H9 (cell line): ENCODE data around the gene SSBP3. TPM values are rescaled to one million over a fixed set of nuclear protein-coding genes. Genes with fewer than 3 reads are reported as not detected.

Source experiments
- DNase-seq: peaks from one replicate; pipeline ENCODE4 v3.0.0-alpha.2; 2017
- H2AFZ ChIP-seq: one replicate; pipeline ENCODE4 v1.6.1; 2013; ENCODE audit warnings: mild to moderate bottlenecking, low read length, control low read depth, moderate library complexity
- H2AK5ac ChIP-seq: 2 replicates; pipeline ENCODE4 v1.6.1; 2013; ENCODE audit warnings: low read length, control low read depth, mixed read lengths; ENCODE audit not compliant: insufficient read length
- H2BK120ac ChIP-seq: one replicate; pipeline ENCODE4 v1.6.1; 2013; ENCODE audit warnings: low read depth, mild to moderate bottlenecking, low read length, control low read depth, inconsistent platforms; ENCODE audit not compliant: poor library complexity, severe bottlenecking
- H2BK12ac ChIP-seq: 2 replicates; pipeline ENCODE4 v1.6.1; 2013; ENCODE audit warnings: low read length, control low read depth, mixed read lengths, low read depth; ENCODE audit not compliant: insufficient read length
- H2BK15ac ChIP-seq: 2 replicates; pipeline ENCODE4 v1.6.1; 2013; ENCODE audit warnings: low read depth, low read length, control low read depth
- H2BK20ac ChIP-seq: one replicate; pipeline ENCODE4 v1.6.1; 2013; ENCODE audit warnings: low read depth, mild to moderate bottlenecking, low read length, control low read depth, inconsistent platforms; ENCODE audit not compliant: poor library complexity, severe bottlenecking
- H2BK5ac ChIP-seq: 2 replicates; pipeline ENCODE4 v1.6.1; 2013; ENCODE audit warnings: low read length, control low read depth, mixed read lengths; ENCODE audit not compliant: insufficient read length
- H3K14ac ChIP-seq: 2 replicates; pipeline ENCODE4 v1.6.1; 2013; ENCODE audit warnings: low read length, control low read depth; ENCODE audit not compliant: insufficient read depth
- H3K18ac ChIP-seq: 2 replicates; pipeline ENCODE4 v1.6.1; 2013; ENCODE audit warnings: low read depth, mild to moderate bottlenecking, mixed read lengths, low read length, control low read depth; ENCODE audit not compliant: insufficient read length
- H3K23ac ChIP-seq: 2 replicates; pipeline ENCODE4 v1.6.1; 2013; ENCODE audit warnings: low read length, control low read depth, mixed read lengths, low read depth; ENCODE audit not compliant: insufficient read length
- H3K23me2 ChIP-seq: 2 replicates; pipeline ENCODE4 v1.6.1; 2013; ENCODE audit warnings: low read depth, mild to moderate bottlenecking, mixed read lengths, low read length, control low read depth; ENCODE audit not compliant: insufficient read length, poor library complexity, severe bottlenecking
- H3K27ac ChIP-seq: 2 replicates; pipeline ENCODE4 v1.5.1; 2013; ENCODE audit warnings: low read length, control low read depth, mixed read lengths, low read depth; ENCODE audit not compliant: insufficient read length
- H3K27me3 ChIP-seq: 2 replicates; pipeline ENCODE4 v1.6.1; 2013; ENCODE audit warnings: low read length, control low read depth, inconsistent platforms; ENCODE audit not compliant: insufficient read depth
- H3K4ac ChIP-seq: 2 replicates; pipeline ENCODE4 v1.6.1; 2013; ENCODE audit warnings: low read depth, mild to moderate bottlenecking, control low read depth, inconsistent platforms, low read length, moderate library complexity
- H3K4me1 ChIP-seq: 2 replicates; pipeline ENCODE4 v1.6.1; 2013; ENCODE audit warnings: low read length, control low read depth, inconsistent platforms; ENCODE audit not compliant: insufficient read depth
- H3K4me2 ChIP-seq: 2 replicates; pipeline ENCODE4 v1.6.1; 2013; ENCODE audit warnings: low read length, control low read depth, mixed read lengths; ENCODE audit not compliant: insufficient read length, insufficient read depth
- H3K56ac ChIP-seq: 2 replicates; pipeline ENCODE4 v1.6.1; 2013; ENCODE audit warnings: low read depth, mild to moderate bottlenecking, mixed read lengths, low read length, control low read depth; ENCODE audit not compliant: insufficient read length
- H3K79me1 ChIP-seq: 2 replicates; pipeline ENCODE4 v1.6.1; 2013; ENCODE audit warnings: low read depth, mild to moderate bottlenecking, moderate library complexity, low read length, control low read depth, inconsistent platforms; ENCODE audit not compliant: insufficient read depth, poor library complexity, severe bottlenecking
- H3K79me2 ChIP-seq: 2 replicates; pipeline ENCODE4 v1.6.1; 2013; ENCODE audit warnings: low read length, control low read depth, inconsistent platforms; ENCODE audit not compliant: insufficient read depth
- H3K9ac ChIP-seq: 2 replicates; pipeline ENCODE4 v1.6.1; 2013; ENCODE audit warnings: low read length, control low read depth, mixed read lengths; ENCODE audit not compliant: insufficient read length; ENCODE audit errors: extremely low read depth
- H3K9me3 ChIP-seq: one replicate; pipeline ENCODE4 v1.6.1; 2013; ENCODE audit warnings: low read depth, low read length, inconsistent platforms; ENCODE audit not compliant: control insufficient read depth
- H3T11ph ChIP-seq: one replicate; pipeline ENCODE4 v1.6.1; 2013; ENCODE audit warnings: mild to moderate bottlenecking, low read length, control low read depth, inconsistent platforms
- H4K20me1 ChIP-seq: one replicate; pipeline ENCODE4 v1.6.1; 2013; ENCODE audit not compliant: control insufficient read depth, insufficient read length, insufficient read depth
- H4K5ac ChIP-seq: 2 replicates; pipeline ENCODE4 v1.6.1; 2013; ENCODE audit warnings: low read depth, mild to moderate bottlenecking, mixed read lengths, low read length, control low read depth; ENCODE audit not compliant: insufficient read length
- H4K8ac ChIP-seq: replicated peaks from 2 replicates; pipeline ENCODE4 v1.6.1; 2013; ENCODE audit warnings: low read length, control low read depth, mixed read lengths, low read depth; ENCODE audit not compliant: insufficient read length
- H4K91ac ChIP-seq: 2 replicates; pipeline ENCODE4 v1.6.1; 2013; ENCODE audit warnings: low read depth, mild to moderate bottlenecking, moderate library complexity, mixed read lengths, low read length, control low read depth; ENCODE audit not compliant: insufficient read length
- H3K27ac Mint-ChIP-seq, 3 experiments: 2 replicates in 2 of 3; 3 replicates in 1 of 3; pipeline ENCODE4 v1.8.0; 2020 to 2021; ENCODE audit warnings: mixed read lengths in 3 of 3, mild to moderate bottlenecking in 1 of 3, moderate library complexity in 1 of 3
- H3K27me3 Mint-ChIP-seq: 2 replicates; pipeline ENCODE4 v1.8.0; 2021; ENCODE audit warnings: low read depth, mild to moderate bottlenecking, moderate library complexity, mixed read lengths
- H3K36me3 Mint-ChIP-seq, 3 experiments: 2 replicates in 2 of 3; 3 replicates in 1 of 3; pipeline ENCODE4 v1.8.0; 2020 to 2021; ENCODE audit warnings: low read depth in 3 of 3, mixed read lengths in 3 of 3; ENCODE audit not compliant: insufficient read depth in 1 of 3
- H3K4me1 Mint-ChIP-seq, 2 experiments: 2 replicates each; pipeline ENCODE4 v1.8.0; 2020; ENCODE audit warnings: mixed read lengths in 2 of 2
- H3K4me3 Mint-ChIP-seq, 2 experiments: 2 replicates in 1 of 2; 3 replicates in 1 of 2; pipeline ENCODE4 v1.8.0; 2020 to 2021; ENCODE audit warnings: mild to moderate bottlenecking in 2 of 2, mixed read lengths in 2 of 2, moderate library complexity in 1 of 2
- H3K9me3 Mint-ChIP-seq, 2 experiments: 2 replicates in 1 of 2; 3 replicates in 1 of 2; pipeline ENCODE4 v1.8.0; 2020; ENCODE audit warnings: mild to moderate bottlenecking in 2 of 2, mixed read lengths in 2 of 2, moderate library complexity in 1 of 2
- WGBS: extraction: QIAGEN DNeasy Blood & Tissue Kit; methylation state at CpG from one replicate; pipeline ENCODE4 v1.1.7; 2013; ENCODE audit warnings: missing lambda C conversion rate, low lambda C conversion rate, mixed read lengths; ENCODE audit not compliant: insufficient read length; ENCODE audit errors: extremely low coverage; 5-methylcytosine and 5-hydroxymethylcytosine counted together
- total RNA-seq: library from RNA; stranded (reverse); gene quantifications from 2 replicates; pipeline ENCODE4 v1.2.1, GENCODE V29; 2021
- TF ChIP-seq, protein P1 (sequence below): fragments of 200-600 bp; sonication (generic); conservative IDR thresholded peaks from 3 replicates; pipeline ENCODE4 v1.8.0; 2021; ENCODE audit warnings: antibody characterized with exemption, mild to moderate bottlenecking

The SSBP3 gene
- total RNA-seq, 1 experiment from 2014 or later: 126 TPM

DNA sequence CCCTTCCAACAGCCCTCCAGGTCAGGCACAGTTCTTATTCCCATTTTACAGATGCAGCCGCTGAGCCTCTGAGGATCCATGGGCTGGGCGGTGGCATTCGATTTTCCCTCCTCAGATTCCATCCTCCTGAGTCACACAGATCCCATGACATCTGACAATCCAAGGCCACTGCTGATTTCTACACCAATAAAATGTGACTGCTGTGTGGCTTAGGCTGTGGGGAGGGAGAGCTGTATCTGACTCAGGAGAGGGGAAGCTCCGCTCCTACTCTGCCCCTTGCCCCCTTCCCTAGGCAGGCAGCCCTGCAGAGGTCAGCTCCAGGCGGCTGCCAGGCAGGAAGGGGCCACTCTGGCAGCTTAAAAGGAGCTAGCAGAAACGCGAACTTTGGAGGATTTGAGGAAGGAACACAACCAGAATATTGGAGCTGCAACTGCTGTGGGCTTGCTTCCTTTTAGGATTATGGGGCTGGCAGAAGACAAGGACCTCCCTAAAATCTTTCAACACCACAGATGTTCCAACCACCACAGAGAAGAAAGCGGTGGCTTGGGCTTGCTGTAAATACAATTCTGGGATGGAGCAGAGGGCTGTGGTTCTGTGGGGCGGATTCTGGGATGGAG, 156.3 kb downstream of the SSBP3 start:
- no peak overlapping the region for H2BK120ac ChIP-seq
- H4K5ac ChIP-seq: no peak overlapping the region
- peak; percentile 57 for DNase-seq
- no peak overlapping the region for H3K9ac ChIP-seq
- no peaks in the 10 kb centered on the region for H3K27me3 Mint-ChIP-seq
- H4K91ac ChIP-seq: no peak overlapping the region
- H3K4me1 ChIP-seq: no peaks in the 10 kb centered on the region
- H3K56ac ChIP-seq: no peak overlapping the region
- no peaks in the 10 kb centered on the region for H3K23me2 ChIP-seq
- no peak overlapping the region for H3K23ac ChIP-seq
- no peak overlapping the region for H3T11ph ChIP-seq
- TF ChIP-seq, protein P1, sequence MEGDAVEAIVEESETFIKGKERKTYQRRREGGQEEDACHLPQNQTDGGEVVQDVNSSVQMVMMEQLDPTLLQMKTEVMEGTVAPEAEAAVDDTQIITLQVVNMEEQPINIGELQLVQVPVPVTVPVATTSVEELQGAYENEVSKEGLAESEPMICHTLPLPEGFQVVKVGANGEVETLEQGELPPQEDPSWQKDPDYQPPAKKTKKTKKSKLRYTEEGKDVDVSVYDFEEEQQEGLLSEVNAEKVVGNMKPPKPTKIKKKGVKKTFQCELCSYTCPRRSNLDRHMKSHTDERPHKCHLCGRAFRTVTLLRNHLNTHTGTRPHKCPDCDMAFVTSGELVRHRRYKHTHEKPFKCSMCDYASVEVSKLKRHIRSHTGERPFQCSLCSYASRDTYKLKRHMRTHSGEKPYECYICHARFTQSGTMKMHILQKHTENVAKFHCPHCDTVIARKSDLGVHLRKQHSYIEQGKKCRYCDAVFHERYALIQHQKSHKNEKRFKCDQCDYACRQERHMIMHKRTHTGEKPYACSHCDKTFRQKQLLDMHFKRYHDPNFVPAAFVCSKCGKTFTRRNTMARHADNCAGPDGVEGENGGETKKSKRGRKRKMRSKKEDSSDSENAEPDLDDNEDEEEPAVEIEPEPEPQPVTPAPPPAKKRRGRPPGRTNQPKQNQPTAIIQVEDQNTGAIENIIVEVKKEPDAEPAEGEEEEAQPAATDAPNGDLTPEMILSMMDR: no peak
- H2AFZ ChIP-seq: no peak overlapping the region
- H4K20me1 ChIP-seq: peaks cover 3% of the 10 kb centered on the region
- H4K8ac ChIP-seq: no peak overlapping the region
- H3K4me2 ChIP-seq: no peak overlapping the region
- H3K27ac Mint-ChIP-seq: peak overlapping the region in 2 of 3 experiments; percentile 51 to 75; a peak in 4 of 7 replicates
- no peak overlapping the region for H2BK12ac ChIP-seq
- peaks cover 3 to 37% (median 20%) of the 10 kb centered on the region in 3 experiments; a peak in 6 of 7 replicates for H3K36me3 Mint-ChIP-seq
- no peak overlapping the region for H3K18ac ChIP-seq
- no CpG with 5 or more reads among the region's 9 CpGs for WGBS
- H3K9me3 Mint-ChIP-seq: no peaks in the 10 kb centered on the region
- no peak overlapping the region for H3K14ac ChIP-seq
- H3K4me1 Mint-ChIP-seq: peaks cover 5 to 10% of the 10 kb centered on the region in 2 experiments; a peak in 2 of 4 replicates
- no peak overlapping the region for H2BK15ac ChIP-seq
- no peak overlapping the region for H2AK5ac ChIP-seq
- H3K4ac ChIP-seq: no peak overlapping the region
- H2BK20ac ChIP-seq: no peak overlapping the region
- no peak overlapping the region for H2BK5ac ChIP-seq
- H3K79me1 ChIP-seq: no peaks in the 10 kb centered on the region
- H3K27me3 ChIP-seq: no peaks in the 10 kb centered on the region
- H3K9me3 ChIP-seq: no peaks in the 10 kb centered on the region
- no peak overlapping the region for H3K27ac ChIP-seq
- no peaks in the 10 kb centered on the region for H3K79me2 ChIP-seq
- no peak overlapping the region for H3K4me3 Mint-ChIP-seq
